ENCODE results near the gene BRAT1.
"Not testable (repeated sequence)": the region's sequence is repeated elsewhere in the genome, so short reads cannot be mapped to it uniquely, and the experiment has no call there.

The BRAT1 gene

GRCh38 chr7:2535872-2536627, 19.3 kb downstream of the BRAT1 start:
- DNase-seq: peak; percentile 10

DNA sequence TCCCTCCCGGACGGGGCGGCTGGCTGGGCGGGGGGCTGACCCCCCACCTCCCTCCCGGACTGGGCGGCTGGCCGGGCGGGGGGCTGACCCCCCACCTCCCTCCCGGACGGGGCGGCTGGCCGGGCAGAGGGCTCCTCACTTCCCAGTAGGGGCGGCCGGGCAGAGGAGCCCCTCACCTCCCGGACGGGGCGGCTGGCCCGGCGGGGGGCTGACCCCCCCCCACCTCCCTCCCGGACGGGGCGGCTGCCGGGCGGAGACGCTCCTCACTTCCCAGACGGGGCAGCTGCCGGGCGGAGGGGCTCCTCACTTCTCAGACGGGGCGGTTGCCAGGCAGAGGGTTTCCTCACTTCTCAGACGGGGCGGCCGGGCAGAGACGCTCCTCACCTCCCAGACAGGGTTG, 21.1 kb downstream of the BRAT1 start:
- not testable (repeated sequence) for DNase-seq

DNA sequence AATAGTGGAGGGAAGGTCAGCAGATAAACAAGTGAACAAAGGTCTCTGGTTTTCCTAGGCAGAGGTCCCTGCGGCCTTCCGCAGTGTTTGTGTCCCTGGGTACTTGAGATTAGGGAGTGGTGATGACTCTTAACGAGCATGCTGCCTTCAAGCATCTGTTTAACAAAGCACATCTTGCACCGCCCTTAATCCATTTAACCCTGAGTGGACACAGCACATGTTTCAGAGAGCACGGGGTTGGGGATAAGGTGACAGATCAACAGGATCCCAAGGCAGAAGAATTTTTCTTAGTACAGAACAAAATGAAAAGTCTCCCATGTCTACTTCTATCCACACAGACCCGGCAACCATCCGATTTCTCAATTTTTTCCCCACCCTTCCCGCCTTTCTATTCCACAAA, 21.8 kb downstream of the BRAT1 start:
- not testable (repeated sequence) for DNase-seq

DNA sequence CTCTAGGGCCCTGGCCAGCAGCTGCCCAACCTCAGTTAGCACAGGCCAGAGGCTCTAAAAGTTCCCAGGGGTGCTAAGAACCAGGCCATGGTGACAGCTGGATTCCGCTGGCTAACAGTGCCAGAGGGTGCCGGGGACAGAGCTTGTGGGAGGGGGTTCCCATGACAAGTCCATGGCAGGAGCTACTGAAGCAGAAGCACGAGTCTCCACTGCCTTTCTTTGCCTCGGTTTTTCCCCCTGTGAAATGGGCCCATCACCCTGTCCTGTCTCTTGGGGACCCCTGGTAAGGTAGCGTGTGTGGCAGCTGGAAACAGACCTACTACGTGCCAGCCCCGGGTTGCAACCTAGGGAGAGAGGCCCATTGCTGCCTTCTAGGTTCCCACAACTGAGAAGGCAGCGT, 22.5 kb downstream of the BRAT1 start:
- peak; percentile 20 for DNase-seq

DNA sequence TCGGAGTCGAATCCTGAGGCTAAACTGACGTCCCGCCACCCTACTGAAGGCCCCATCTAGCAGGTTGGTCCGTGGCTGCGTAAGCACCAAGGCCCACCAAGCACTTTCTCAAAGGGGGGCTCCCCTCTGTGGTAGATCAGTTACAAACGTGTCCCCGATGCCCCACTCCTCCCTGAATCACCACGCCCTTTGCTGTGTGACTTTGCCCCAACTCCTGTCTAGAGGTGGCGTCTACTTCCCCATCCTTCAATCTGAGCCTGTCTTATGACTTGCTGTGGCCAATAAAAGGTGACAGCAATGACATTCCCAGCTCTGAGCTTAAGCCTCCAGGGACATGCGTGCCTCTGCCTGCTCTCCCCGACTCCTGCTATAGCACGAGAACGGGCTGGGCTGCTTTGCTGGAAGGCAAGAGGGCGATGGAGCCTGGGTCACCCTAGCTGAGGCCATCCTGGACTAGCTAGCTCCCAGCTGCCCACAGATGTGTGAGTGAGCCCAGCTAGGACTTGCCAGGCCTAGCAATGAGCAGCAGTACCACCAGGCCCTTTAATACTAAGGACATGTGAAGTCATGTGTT, 23.0 kb downstream of the BRAT1 start:
- peak; percentile 63 for DNase-seq

- DNase-seq: peak; percentile 32
Observed at GRCh38 chr7:2531796-2532110, 23.6 kb downstream of the BRAT1 start.

GRCh38 chr7:2530994-2531795, 24.1 kb downstream of the BRAT1 start:
- peak; percentile 49 for DNase-seq

- DNase-seq: peak; percentile 51
Observed at GRCh38 chr7:2530071-2530987, 25.0 kb downstream of the BRAT1 start.

- no peak for DNase-seq
Observed at GRCh38 chr7:2529161-2530070, 25.9 kb downstream of the BRAT1 start.

DNA sequence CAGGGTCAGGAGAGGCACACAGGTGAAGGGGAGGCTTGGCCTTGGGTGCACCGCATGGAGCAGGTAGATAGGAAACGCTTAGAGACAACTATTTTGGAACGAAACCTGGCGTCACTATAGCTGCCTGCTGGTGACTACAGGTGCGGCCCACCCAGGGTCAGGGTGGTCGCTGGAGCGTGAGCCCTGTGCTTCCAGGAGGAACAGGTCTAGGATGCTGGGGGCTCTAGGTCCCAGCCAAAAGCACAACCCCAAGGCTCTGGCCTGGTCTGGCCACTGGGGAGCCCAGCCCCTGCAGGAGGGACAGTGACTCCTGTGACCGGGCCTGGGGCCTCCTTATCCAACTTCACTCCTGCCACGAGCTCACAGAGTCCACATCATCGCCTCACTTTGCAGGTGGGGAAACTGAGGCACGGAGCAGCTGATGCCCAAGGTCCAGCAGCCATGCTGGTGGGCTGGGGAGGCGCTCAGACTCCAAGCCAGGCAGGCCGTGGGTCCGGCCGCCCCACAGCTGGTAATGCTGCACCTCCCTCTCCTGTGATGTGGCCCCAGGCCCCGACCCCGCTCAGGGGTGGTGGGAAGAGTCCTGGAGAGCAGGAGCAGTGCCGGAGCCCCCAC, 26.7 kb downstream of the BRAT1 start:
- DNase-seq: no peak

GRCh38 chr7:2527505-2528467, 27.5 kb downstream of the BRAT1 start:
- peak; percentile 81 for DNase-seq

- no peak for DNase-seq
Observed at GRCh38 chr7:2526659-2527504, 28.4 kb downstream of the BRAT1 start.

DNA sequence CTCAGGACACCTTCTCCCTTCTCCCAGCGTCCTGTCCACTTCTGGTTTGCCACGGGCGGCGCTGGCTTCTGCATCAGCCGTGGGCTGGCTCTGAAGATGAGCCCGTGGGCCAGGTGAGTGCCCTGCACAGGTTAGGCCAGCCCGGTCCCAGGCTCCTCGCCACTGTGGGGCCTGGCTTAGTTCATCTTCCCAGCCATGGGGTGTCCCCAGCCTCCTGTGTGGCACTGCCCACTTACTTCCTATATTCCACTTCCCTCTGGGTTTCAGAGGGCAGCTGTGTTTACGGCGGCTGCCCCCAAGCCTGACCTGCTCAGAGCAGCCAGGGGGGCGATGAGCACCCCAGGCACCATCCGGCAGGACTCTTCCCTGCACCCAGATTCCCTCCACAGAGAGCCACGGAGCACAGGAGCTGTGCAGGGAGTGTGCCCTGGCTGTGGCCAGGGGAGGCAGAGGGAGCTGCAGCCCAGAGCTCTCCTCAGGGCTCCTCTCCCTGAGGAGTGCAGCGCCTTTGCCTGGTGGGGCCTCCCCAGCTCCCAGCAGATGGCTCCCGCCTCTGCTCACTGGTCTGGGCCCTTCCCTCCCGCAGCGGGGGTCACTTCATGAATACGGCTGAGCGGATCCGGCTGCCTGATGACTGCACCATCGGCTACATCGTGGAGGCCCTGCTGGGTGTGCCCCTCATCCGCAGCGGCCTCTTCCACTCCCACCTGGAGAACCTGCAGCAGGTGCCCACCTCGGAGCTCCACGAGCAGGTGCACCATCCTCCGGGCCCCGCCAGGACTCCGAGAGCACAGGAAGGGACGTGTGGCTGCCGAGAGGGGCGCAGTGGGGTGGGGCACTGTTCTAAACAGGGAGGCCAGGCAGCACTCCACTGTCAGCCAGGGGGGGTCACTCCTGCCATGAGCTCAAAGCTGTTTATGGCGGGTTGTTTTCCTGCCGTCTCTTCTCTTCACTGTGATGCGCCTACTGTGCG, 29.4 kb downstream of the BRAT1 start:
- peak; percentile 81 for DNase-seq

DNA sequence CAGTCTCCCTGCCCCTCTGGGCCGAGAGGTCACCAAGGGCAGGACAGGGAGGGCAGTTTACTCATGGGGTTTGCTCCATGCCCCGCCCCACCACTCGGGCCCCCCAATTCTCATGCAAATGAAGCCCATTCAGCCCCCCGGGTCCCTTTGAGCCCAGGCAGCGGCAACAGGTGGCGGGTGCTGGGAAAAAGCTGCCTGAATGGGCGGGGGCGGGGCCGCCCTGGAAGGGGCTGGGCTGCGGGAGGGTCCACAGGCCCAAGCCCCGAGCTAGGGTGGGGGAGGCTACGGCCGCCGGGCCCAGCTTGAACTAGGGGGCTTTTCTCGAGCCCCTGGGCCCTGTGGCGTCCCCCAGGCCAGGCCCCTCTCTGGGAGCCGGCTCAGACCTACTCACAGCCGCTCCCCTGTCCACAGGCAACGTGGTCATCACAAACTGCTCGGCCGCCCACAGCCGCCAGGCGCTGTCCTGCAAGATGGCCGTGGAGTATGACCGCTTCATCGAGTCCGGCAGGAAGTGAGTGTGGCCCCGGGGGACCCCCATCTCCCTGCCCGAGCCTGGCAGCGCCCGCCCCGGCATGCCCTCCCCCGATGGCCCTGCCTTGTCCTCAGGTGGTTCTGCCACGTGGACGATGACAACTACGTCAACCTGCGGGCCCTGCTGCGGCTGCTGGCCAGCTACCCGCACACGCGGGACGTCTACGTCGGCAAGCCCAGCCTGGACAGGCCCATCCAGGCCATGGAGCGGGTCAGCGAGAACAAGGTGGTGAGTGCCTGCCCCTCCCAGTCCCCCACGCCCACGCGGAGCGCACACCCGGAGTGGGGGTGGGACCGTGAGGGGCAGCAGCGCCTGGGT, 30.3 kb downstream of the BRAT1 start:
- peak; percentile 27 for DNase-seq

DNA sequence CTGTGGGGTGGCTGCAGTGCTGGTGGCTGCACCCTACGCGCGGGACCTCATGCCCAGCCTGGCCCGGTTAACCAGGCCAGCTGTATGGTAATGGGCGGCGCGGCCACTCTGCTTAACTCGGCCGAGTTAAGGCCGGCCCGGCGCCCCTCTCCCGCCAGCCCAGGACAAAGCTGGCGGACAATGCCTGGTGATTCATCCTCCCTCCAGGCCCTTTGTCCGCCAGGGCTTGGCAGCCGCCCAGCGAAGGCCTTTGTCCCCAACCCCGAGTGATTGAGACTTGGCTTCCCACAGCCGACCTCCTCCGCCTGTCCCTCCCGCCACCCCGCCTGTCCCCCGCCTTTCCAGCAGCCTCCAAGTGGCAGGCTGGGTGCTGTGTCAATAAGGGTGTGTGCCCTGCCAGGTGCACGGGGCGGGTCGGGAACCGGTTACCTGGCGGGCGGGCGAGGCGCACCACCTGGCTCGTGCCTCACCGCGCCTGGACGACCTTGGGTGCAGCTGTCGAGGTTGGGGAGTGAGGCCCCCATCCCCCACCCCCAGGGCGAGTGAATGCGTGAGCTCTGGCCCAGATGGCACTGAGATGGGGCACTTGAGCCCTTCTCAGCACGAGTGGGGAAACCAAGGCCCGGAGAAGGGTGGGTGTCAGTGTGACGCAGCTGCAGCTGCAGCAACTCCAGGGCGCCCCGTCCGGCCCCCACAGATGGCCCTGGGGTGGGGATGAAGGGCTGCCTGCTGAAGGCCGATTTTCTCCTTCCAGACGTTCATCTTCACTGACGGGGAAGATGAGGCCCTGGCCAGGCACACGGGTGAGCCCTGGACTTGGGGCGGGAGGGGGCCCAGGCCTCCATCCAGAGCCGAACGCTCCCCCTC, 31.1 kb downstream of the BRAT1 start:
- DNase-seq: peak; percentile 100

GRCh38 chr7:2523461-2523936, 31.8 kb downstream of the BRAT1 start:
- peak; percentile 86 for DNase-seq
